ENCODE measurements around the gene ELOVL6. TPM values are rescaled to one million over a fixed set of nuclear protein-coding genes. Genes with fewer than 3 reads are reported as not detected.

Gene ELOVL6
- total RNA-seq, 4 donors from 2014 or later, result 15.9 to 32.2 (median 20.4) TPM

DNA sequence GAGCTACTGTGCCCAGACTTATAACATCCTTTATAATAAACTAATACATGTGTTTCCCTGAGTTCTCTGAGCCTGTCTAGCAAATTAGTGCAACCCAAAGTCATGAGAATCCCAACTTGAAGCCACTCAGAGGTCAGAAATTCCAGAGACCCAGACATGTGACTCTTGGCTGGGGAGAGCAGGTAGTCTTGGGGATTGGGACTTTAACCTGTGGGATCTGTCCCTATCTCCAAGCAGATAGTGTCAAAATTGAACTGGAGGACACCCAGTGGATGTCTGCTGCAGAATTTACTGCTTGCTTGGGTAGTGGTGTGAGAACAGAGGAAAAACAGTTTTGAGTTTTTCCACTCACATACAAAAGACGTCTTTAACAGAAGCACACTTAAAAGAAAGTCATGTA is 26.4 kb downstream of the ELOVL6 start:
- DNase-seq (ENCODE audit: low spot score in 2 of 2), result no peak
- 89 to 91% methylated on average over 1 of the region's 1 CpG for WGBS, 2 donors
- intact Hi-C loops (cut with DNase I; ENCODE audit: low total_unique reads), result no loop called here
- no peak for TF ChIP-seq POLR2A (IDR thresholded peaks at IDR 0.05)
- TF ChIP-seq, protein P1, sequence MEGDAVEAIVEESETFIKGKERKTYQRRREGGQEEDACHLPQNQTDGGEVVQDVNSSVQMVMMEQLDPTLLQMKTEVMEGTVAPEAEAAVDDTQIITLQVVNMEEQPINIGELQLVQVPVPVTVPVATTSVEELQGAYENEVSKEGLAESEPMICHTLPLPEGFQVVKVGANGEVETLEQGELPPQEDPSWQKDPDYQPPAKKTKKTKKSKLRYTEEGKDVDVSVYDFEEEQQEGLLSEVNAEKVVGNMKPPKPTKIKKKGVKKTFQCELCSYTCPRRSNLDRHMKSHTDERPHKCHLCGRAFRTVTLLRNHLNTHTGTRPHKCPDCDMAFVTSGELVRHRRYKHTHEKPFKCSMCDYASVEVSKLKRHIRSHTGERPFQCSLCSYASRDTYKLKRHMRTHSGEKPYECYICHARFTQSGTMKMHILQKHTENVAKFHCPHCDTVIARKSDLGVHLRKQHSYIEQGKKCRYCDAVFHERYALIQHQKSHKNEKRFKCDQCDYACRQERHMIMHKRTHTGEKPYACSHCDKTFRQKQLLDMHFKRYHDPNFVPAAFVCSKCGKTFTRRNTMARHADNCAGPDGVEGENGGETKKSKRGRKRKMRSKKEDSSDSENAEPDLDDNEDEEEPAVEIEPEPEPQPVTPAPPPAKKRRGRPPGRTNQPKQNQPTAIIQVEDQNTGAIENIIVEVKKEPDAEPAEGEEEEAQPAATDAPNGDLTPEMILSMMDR (IDR thresholded peaks at IDR 0.05), result no peak
- no peak overlapping the region for H3K4me3 ChIP-seq (ENCODE audit: low read depth, poor library complexity, severe bottlenecking)

DNA sequence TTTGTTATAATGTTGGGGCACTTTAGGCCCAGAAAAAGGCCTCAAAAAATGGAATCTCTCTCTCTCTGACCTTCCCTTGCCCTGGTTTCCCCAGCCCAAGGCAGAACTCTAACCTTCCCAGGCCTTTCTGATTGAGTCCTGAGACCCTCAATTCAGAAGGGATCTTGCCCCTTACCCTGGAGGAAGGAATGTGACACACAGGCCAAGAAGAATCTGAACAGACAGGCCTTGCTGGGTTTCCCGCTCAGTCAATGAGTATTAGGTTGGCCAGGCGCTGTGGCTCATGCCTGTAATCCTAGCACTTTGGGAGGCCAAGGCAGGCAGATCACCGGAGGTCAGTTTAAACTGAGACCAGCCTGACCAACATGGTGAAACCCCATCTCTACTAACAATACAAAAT is 27.6 kb downstream of the ELOVL6 start:
- 96 to 100% methylated on average over 3 of the region's 3 CpGs for WGBS, 2 donors
- TF ChIP-seq POLR2A (IDR thresholded peaks at IDR 0.05), result no peak
- TF ChIP-seq, protein P1 (IDR thresholded peaks at IDR 0.05), result no peak
- H3K4me3 ChIP-seq (ENCODE audit: low read depth, poor library complexity, severe bottlenecking), result no peak overlapping the region
- no peak for DNase-seq (ENCODE audit: low spot score in 2 of 2)
- intact Hi-C loops (cut with DNase I; ENCODE audit: low total_unique reads), result no loop called here

DNA sequence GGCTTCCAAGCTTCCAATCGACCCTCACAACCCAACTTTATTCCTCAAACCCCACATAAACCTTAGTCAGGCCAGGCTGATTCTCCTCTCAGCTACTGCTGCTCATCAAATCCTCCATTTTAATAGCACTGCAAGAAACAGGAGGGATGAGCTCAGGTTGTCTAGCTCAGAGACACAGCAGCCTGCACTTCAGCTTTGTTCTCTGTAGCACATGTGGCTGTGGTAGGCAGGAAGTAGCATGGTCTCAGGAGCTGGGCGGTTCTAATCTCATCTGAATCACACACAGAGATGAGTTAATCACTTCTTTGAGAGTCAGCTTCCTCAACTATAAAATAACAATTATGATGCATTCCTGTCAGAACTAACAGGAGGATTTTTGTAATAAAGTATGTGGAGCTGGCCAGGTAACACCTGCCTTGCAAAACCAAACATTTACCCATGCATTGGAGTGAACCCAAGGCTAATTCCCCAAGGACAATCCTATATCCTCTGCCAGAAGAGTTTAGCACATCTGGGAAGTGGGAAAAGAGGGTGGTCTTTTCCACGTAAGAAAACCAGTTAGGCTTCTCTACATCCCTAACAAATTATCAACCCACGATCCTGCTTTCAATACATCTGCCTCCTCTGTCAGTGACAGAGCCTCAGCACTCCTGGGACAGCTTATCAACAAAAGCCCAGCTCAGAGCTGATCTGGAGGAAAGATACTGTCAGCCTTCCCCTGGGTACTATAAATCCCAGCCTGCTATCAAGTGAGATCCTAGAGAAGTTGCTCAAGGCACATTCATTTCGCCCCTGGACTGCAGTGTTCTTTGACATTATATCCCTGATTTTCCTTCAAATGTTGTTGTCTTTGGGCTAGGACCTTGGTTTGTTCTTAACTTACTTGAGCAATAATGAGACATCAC is 32.8 kb downstream of the ELOVL6 start:
- intact Hi-C loops (cut with DNase I; ENCODE audit: low total_unique reads), result no loop called here
- H3K4me3 ChIP-seq (ENCODE audit: low read depth, poor library complexity, severe bottlenecking), result no peak overlapping the region
- TF ChIP-seq POLR2A (IDR thresholded peaks at IDR 0.05), result no peak
- TF ChIP-seq, protein P1 (IDR thresholded peaks at IDR 0.05), result no peak
- 38% methylated on average over 5 of the region's 5 CpGs for WGBS, 2 donors
- peak in 1 of 2 donors; percentile 23 for DNase-seq (ENCODE audit: low spot score in 2 of 2)

DNA sequence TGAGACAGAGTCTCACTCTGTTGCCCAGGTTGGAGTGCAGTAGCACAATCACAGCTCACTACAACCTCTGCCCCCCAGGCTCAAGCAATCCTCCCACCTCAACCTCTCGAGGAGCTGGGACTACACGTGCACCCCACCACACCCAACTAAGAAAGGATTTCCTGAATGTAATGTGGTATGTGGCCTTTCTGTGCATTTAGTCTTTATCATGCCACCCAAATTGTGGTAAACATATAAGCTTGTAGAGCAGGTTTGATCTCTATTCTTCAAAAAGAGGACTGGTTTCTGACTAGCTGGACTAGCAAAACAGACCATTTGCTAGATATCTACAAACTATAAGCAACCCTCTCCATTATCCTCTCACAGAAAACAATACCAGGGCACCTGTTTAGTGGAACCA is 33.6 kb downstream of the ELOVL6 start:
- DNase-seq (ENCODE audit: low spot score in 2 of 2), result no peak
- TF ChIP-seq, protein P1 (IDR thresholded peaks at IDR 0.05), result no peak
- no peak for TF ChIP-seq POLR2A (IDR thresholded peaks at IDR 0.05)
- 53 to 64% methylated on average over 2 of the region's 2 CpGs for WGBS, 2 donors
- intact Hi-C loops (cut with DNase I; ENCODE audit: low total_unique reads), result no loop called here
- H3K4me3 ChIP-seq (ENCODE audit: low read depth, poor library complexity, severe bottlenecking), result no peak overlapping the region

DNA sequence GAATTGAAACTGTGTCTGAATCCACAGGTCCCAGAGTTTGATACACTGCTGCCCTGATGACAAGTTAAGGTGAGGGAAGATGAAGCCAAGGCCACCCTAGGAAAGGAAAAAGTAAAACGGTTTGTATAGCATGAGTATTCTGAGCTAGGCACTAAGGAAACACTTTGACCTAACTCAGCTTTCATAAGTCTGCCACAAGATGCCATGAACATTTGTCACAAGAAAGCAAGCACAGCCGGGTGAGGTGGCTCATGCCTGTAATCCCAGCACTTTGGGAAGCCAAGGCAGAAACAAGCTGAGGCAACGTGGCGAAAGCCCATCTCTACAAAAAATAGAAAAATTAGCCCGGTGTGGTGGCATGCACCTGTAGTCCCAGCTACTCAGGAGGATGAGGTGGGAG is 34.2 kb downstream of the ELOVL6 start:
- H3K4me3 ChIP-seq (ENCODE audit: low read depth, poor library complexity, severe bottlenecking), result no peak overlapping the region
- intact Hi-C loops (cut with DNase I; ENCODE audit: low total_unique reads), result no loop called here
- DNase-seq (ENCODE audit: low spot score in 2 of 2), result no peak
- TF ChIP-seq, protein P1 (IDR thresholded peaks at IDR 0.05), result no peak
- WGBS, 2 donors, result 91 to 92% methylated on average over 5 of the region's 5 CpGs
